ENCODE measurements around the gene MROH8.
"Not testable (repeated sequence)": the region's sequence is repeated elsewhere in the genome, so short reads cannot be mapped to it uniquely, and the experiment has no call there.

Gene MROH8

GRCh38 chr20:37152284-37152683 lies 27.1 kb downstream of the MROH8 start:
- DNase-seq = no peak

- DNase-seq = no peak
Measured at GRCh38 chr20:37151529-37151928, 27.8 kb downstream of the MROH8 start.

- not testable (repeated sequence) for DNase-seq
Measured at GRCh38 chr20:37150864-37151263, 28.5 kb downstream of the MROH8 start.

- DNase-seq = no peak
Measured at GRCh38 chr20:37147250-37147649, 32.1 kb downstream of the MROH8 start.

- no peak for DNase-seq
Measured at GRCh38 chr20:37144856-37145404, 34.4 kb downstream of the MROH8 start.

- no peak for DNase-seq
Measured at GRCh38 chr20:37142708-37143107, 36.6 kb downstream of the MROH8 start.

- no peak for DNase-seq
Measured at GRCh38 chr20:37137547-37137946, 41.8 kb downstream of the MROH8 start.

- no peak for DNase-seq
Measured at GRCh38 chr20:37133952-37134351, 45.4 kb downstream of the MROH8 start.

GRCh38 chr20:37131486-37131885 lies 47.9 kb downstream of the MROH8 start:
- DNase-seq = no peak

- no peak for DNase-seq
Measured at GRCh38 chr20:37128803-37129202, 50.5 kb downstream of the MROH8 start.

GRCh38 chr20:37126290-37126689 lies 53.1 kb downstream of the MROH8 start:
- DNase-seq = not testable (repeated sequence)

- no peak for DNase-seq
Measured at GRCh38 chr20:37123441-37123840, 55.9 kb downstream of the MROH8 start.

- no peak for DNase-seq
Measured at GRCh38 chr20:37120497-37120896, 58.9 kb downstream of the MROH8 start.

- no peak for DNase-seq
Measured at GRCh38 chr20:37119356-37120036, 59.9 kb downstream of the MROH8 start.

GRCh38 chr20:37114012-37114411 lies 65.3 kb downstream of the MROH8 start:
- no peak for DNase-seq

- DNase-seq = no peak
Measured at GRCh38 chr20:37111926-37112455, 67.4 kb downstream of the MROH8 start.

GRCh38 chr20:37108676-37109075 lies 70.7 kb downstream of the MROH8 start:
- no peak for DNase-seq

- DNase-seq = no peak
Measured at GRCh38 chr20:37102571-37102970, 76.8 kb downstream of the MROH8 start.

- DNase-seq = peak; percentile 8
Measured at GRCh38 chr20:37096415-37097041, 82.8 kb downstream of the MROH8 start.

GRCh38 chr20:37095599-37096414 lies 83.5 kb downstream of the MROH8 start, which contains the start of gene RBL1:
Gene RBL1, minus strand, starts transcription at chr20:37095997. Its CDS starts 69 bp downstream, at chr20:37095928.
- peak; percentile 92 for DNase-seq

- peak; percentile 58 for DNase-seq
Measured at GRCh38 chr20:37095108-37095598, 84.2 kb downstream of the MROH8 start.

- no peak for DNase-seq
Measured at GRCh38 chr20:37090407-37090806, 88.9 kb downstream of the MROH8 start.

- DNase-seq = peak; percentile 23
Measured at GRCh38 chr20:37081717-37082289, 97.5 kb downstream of the MROH8 start.
